Measurements from ENCODE around the gene GLTP. TPM values are rescaled to one million over a fixed set of nuclear protein-coding genes. Genes with fewer than 3 reads are reported as not detected.

GLTP gene
- total and polyA plus RNA-seq, 2 experiments from 2014 or later: 92.8 to 96.5 TPM

GRCh38 chr12:109861689-109862314 is 18.5 kb downstream of the GLTP start:
- TF ChIP-seq EZH2phosphoT487 (IDR thresholded peaks at IDR 0.05; ENCODE audit: insufficient read depth, low read depth) (no peak), EZH2 (IDR thresholded peaks at IDR 0.05; ENCODE audit: insufficient read depth, poor library complexity, severe bottlenecking) (no peak)
- WGBS, 2 experiments (ENCODE audit: low coverage in 1 of 2, low lambda C conversion rate in 2 of 2, missing lambda C conversion rate in 2 of 2): 84% methylated on average over 17 of the region's 17 CpGs
- H3K27ac ChIP-seq: no peak overlapping the region
- no peaks in the 10 kb centered on the region for H3K9me2 ChIP-seq (ENCODE audit: insufficient read depth)
- H3K79me2 ChIP-seq (ENCODE audit: insufficient read depth): peaks cover 61% of the 10 kb centered on the region
- H2AFZ ChIP-seq: no peak overlapping the region
- no peaks in the 10 kb centered on the region for H3K9me3 ChIP-seq (ENCODE audit: low read depth)
- no peak overlapping the region for H3K4me2 ChIP-seq (ENCODE audit: unreplicated experiment)
- no peaks in the 10 kb centered on the region for H4K20me1 ChIP-seq (ENCODE audit: insufficient read depth)
- no peak overlapping the region for H3K9ac ChIP-seq
- H3F3A ChIP-seq (ENCODE audit: insufficient read depth): no peaks in the 10 kb centered on the region
- H3K36me3 ChIP-seq (ENCODE audit: low read depth): peaks cover 2% of the 10 kb centered on the region; the same call in 1 of the 2 replicates
- no peak for DNase-seq
- no peaks in the 10 kb centered on the region for H3K27me3 ChIP-seq (replicated peaks; ENCODE audit: insufficient read depth)
- in situ Hi-C loops (cut with MboI): no loop called here
- no peaks in the 10 kb centered on the region; the same call in 1 of the 2 replicates for H3K4me1 ChIP-seq (ENCODE audit: insufficient read depth)
- H3K4me3 ChIP-seq: no peak overlapping the region

- no peak overlapping the region for H3K4me2 ChIP-seq (ENCODE audit: unreplicated experiment)
- no peak overlapping the region for H3K9ac ChIP-seq
- no peaks in the 10 kb centered on the region for H3F3A ChIP-seq (ENCODE audit: insufficient read depth)
- H4K20me1 ChIP-seq (ENCODE audit: insufficient read depth): no peaks in the 10 kb centered on the region
- no peak overlapping the region for H3K27ac ChIP-seq
- H3K27me3 ChIP-seq (replicated peaks; ENCODE audit: insufficient read depth): no peaks in the 10 kb centered on the region
- no peak overlapping the region for H3K4me3 ChIP-seq
- peaks cover 53% of the 10 kb centered on the region for H3K79me2 ChIP-seq (ENCODE audit: insufficient read depth)
- H3K36me3 ChIP-seq (ENCODE audit: low read depth): peaks cover 2% of the 10 kb centered on the region; the same call in 1 of the 2 replicates
- in situ Hi-C loops (cut with MboI): no loop called here
- H3K9me2 ChIP-seq (ENCODE audit: insufficient read depth): no peaks in the 10 kb centered on the region
- H2AFZ ChIP-seq: no peak overlapping the region
- 99% methylated on average over 5 of the region's 5 CpGs for WGBS, 2 experiments (ENCODE audit: low coverage in 1 of 2, low lambda C conversion rate in 2 of 2, missing lambda C conversion rate in 2 of 2)
- TF ChIP-seq EZH2 (IDR thresholded peaks at IDR 0.05; ENCODE audit: insufficient read depth, poor library complexity, severe bottlenecking) (no peak), EZH2phosphoT487 (IDR thresholded peaks at IDR 0.05; ENCODE audit: insufficient read depth, low read depth) (no peak)
- H3K4me1 ChIP-seq (ENCODE audit: insufficient read depth): no peaks in the 10 kb centered on the region; the same call in 1 of the 2 replicates
- H3K9me3 ChIP-seq (ENCODE audit: low read depth): no peaks in the 10 kb centered on the region
- no peak for DNase-seq
These were observed 19.4 kb downstream of the GLTP start for GRCh38 chr12:109860977-109861376.

DNA sequence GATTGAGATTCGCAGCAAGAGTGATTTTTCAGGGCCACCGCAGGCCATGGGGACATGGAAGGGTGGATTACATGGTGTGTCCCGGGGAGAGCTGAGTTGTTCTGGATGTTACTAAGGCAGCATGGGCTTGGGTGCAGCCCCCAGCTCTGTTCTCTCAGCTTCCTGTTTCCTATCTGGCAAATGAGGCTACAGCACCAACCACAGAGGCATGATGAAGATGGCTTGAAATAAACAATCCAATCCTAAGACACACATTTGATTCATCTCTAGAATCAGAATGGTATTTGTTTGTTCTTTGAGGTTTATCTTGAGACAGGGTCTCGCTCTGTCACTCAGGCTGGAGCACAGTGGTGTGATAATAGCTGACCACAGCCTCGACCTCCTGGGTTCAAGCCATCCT is 21.6 kb downstream of the GLTP start:
- no peak overlapping the region for H3K9ac ChIP-seq
- in situ Hi-C loops (cut with MboI): no loop called here
- WGBS, 2 experiments (ENCODE audit: low coverage in 1 of 2, low lambda C conversion rate in 2 of 2, missing lambda C conversion rate in 2 of 2): 87 to 88% methylated on average over 5 of the region's 5 CpGs
- H4K20me1 ChIP-seq (ENCODE audit: insufficient read depth): no peaks in the 10 kb centered on the region
- no peaks in the 10 kb centered on the region for H3F3A ChIP-seq (ENCODE audit: insufficient read depth)
- peaks cover 32% of the 10 kb centered on the region for H3K79me2 ChIP-seq (ENCODE audit: insufficient read depth)
- H3K36me3 ChIP-seq (ENCODE audit: low read depth): peaks cover 2% of the 10 kb centered on the region; the same call in 1 of the 2 replicates
- H3K9me3 ChIP-seq (ENCODE audit: low read depth): no peaks in the 10 kb centered on the region
- H3K9me2 ChIP-seq (ENCODE audit: insufficient read depth): no peaks in the 10 kb centered on the region
- no peak for TF ChIP-seq EZH2 (IDR thresholded peaks at IDR 0.05; ENCODE audit: insufficient read depth, poor library complexity, severe bottlenecking)
- TF ChIP-seq EZH2phosphoT487 (IDR thresholded peaks at IDR 0.05; ENCODE audit: insufficient read depth, low read depth): no peak
- no peak overlapping the region for H2AFZ ChIP-seq
- no peak overlapping the region for H3K4me3 ChIP-seq
- H3K4me2 ChIP-seq (ENCODE audit: unreplicated experiment): no peak overlapping the region
- no peak overlapping the region for H3K27ac ChIP-seq
- H3K4me1 ChIP-seq (ENCODE audit: insufficient read depth): no peaks in the 10 kb centered on the region
- no peak for DNase-seq
- no peaks in the 10 kb centered on the region for H3K27me3 ChIP-seq (replicated peaks; ENCODE audit: insufficient read depth)

GRCh38 chr12:109857715-109858114 is 22.6 kb downstream of the GLTP start:
- Histone ChIP-seq H3K4me3 (no peak overlapping the region), H3K4me2 (ENCODE audit: unreplicated experiment) (no peak overlapping the region), H4K20me1 (ENCODE audit: insufficient read depth) (no peaks in the 10 kb centered on the region), H3K9ac (no peak overlapping the region), H3K4me1 (ENCODE audit: insufficient read depth) (no peaks in the 10 kb centered on the region), H3K9me3 (ENCODE audit: low read depth) (no peaks in the 10 kb centered on the region), H3K79me2 (ENCODE audit: insufficient read depth) (peaks cover 22% of the 10 kb centered on the region), H3K27ac (no peak overlapping the region), H3F3A (ENCODE audit: insufficient read depth) (no peaks in the 10 kb centered on the region), H2AFZ (no peak overlapping the region), H3K9me2 (ENCODE audit: insufficient read depth) (no peaks in the 10 kb centered on the region), H3K36me3 (ENCODE audit: low read depth) (peaks cover 2% of the 10 kb centered on the region; the same call in 1 of the 2 replicates), H3K27me3 (replicated peaks; ENCODE audit: insufficient read depth) (no peaks in the 10 kb centered on the region)
- 94 to 98% methylated on average over 6 of the region's 6 CpGs for WGBS, 2 experiments (ENCODE audit: low coverage in 1 of 2, low lambda C conversion rate in 2 of 2, missing lambda C conversion rate in 2 of 2)
- TF ChIP-seq EZH2 (IDR thresholded peaks at IDR 0.05; ENCODE audit: insufficient read depth, poor library complexity, severe bottlenecking): no peak
- TF ChIP-seq EZH2phosphoT487 (IDR thresholded peaks at IDR 0.05; ENCODE audit: insufficient read depth, low read depth): no peak
- in situ Hi-C loops (cut with MboI): no loop called here
- DNase-seq: no peak
